DMS 273 (cell line): ENCODE results near the gene TMEM120B.

ENCODE experiments used
- DNase-seq: peaks from one replicate; lab custom pipeline; 2025; ENCODE audit not compliant: unreplicated experiment; lab: John Stamatoyannopoulos, UW

Gene TMEM120B

DNA sequence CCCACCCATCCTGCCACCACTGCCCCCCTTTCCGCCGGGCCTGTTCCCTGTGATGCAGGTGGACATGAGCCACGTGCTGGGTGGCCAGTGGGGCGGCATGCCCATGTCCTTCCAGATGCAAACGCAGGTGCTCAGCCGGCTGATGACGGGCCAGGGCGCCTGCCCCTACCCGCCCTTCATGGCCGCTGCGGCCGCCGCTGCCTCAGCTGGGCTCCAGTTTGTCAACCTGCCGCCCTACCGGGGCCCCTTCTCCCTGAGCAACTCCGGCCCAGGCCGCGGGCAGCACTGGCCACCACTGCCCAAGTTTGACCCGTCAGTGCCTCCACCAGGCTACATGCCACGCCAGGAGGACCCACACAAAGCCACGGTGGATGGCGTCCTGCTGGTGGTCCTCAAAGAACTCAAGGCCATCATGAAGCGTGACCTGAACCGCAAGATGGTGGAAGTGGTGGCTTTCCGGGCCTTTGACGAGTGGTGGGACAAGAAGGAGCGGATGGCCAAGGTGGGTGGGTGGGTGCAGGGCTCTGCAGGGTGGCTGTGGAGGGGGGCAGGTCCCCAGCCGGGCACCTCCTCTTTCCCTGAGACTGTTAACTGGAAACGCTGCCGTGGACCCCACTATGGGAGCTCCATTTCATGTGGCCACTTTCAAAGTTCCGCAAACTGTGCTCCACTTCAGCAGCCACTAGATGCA is 102.0 kb downstream of the TMEM120B start:
- DNase-seq: no peak

DNA sequence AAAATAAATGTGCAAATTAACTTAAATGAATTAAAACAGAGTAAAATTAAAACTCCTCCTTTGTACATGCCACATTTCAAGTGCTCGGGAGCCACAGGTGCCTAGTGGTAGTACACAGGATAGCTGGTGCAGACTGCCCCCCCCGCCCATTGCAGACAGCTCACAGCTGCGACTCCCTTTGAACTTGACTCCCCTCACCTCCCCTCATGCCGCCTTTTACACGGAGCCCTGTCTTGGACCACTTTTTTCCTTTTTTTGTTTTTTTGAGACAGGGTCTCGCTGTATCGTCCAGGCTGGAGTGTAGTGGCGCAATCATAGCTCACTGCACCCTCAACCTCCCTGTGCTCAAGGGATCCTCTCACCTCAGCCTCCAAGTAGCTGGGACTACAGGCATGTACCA is 102.7 kb downstream of the TMEM120B start:
- DNase-seq: no peak

DNA sequence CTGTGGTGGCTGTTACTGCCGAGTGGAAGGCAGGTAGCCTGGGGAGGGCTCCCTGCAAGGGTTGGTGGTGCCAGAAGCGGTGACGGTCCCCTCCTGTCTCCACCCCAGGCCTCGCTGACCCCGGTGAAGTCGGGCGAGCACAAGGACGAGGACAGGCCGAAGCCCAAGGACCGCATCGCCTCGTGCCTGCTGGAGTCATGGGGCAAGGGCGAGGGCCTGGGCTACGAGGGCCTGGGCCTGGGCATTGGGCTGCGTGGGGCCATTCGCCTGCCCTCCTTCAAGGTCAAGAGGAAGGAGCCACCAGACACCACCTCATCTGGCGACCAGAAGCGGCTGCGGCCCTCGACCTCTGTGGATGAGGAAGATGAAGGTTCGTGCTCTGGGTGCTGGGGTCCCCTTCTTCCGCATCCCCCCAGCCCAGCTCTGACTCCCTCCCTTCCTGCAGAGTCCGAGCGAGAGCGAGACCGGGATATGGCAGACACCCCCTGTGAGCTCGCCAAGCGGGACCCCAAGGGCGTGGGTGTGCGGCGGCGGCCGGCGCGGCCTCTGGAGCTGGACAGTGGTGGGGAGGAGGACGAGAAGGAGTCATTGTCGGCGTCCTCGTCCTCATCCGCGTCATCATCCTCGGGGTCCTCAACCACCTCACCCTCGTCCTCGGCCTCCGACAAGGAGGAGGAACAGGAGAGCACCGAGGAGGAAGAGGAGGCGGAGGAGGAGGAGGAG is 104.5 kb downstream of the TMEM120B start:
- DNase-seq: no peak

DNA sequence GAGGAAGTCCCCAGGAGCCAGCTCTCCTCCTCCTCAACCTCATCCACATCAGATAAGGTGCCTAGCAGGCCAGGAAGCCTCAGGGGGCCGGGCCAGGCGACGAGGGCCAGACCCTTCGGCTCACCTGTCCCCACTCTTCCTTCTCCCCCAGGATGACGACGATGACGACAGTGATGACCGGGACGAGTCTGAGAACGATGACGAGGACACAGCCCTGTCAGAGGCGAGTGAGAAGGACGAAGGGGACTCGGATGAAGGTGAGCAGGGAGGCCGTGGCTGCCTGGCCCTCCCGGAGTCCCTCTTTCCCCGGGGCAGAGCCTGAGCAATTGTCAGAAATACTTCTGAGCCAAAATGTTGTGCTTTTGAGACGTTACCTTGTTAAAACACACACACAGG is 105.1 kb downstream of the TMEM120B start:
- DNase-seq: no peak

DNA sequence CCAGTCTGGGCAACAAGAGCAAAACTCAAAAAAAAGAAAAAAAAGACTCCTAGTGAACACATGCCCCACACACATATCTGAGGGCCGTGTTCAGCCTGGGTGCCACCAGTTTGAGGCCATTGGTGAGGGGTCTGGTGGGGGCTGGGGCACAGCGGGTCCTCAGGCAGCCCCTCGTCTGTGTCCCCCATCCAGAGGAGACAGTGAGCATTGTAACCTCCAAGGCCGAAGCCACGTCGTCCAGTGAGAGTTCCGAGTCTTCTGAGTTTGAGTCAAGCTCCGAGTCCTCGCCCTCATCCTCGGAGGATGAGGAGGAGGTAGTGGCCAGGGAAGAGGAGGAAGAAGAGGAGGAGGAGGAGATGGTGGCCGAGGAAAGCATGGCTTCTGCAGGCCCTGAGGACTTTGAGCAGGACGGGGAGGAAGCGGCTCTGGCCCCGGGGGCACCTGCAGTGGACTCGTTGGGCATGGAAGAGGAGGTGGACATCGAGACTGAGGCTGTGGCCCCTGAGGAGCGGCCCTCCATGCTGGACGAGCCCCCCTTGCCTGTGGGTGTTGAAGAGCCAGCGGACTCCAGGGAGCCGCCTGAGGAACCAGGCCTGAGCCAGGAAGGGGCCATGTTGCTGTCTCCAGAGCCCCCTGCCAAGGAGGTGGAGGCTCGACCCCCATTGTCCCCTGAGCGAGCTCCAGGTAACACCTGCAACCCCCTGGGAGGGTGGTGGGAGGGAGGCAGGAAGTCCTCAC is 106.8 kb downstream of the TMEM120B start:
- no peak for DNase-seq

DNA sequence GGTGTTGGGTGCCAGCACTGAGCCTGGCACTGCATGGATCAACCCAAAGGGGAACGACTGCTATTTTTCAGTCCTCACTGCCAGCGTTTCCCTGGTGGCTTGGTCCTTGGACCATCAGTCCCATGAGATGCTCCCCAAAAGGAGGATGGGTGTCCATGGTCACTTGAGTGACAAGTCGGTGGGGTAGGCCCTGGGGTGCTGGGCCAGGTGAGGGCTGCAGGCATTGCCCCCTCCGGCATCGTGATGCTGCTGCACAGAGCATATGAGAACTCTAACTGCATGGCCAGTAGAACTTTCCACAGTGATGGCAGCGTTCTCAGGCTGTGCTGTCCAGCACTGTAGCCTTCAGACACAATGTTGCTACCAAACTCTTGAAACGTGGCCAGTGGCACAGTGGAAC is 107.5 kb downstream of the TMEM120B start:
- no peak for DNase-seq

DNA sequence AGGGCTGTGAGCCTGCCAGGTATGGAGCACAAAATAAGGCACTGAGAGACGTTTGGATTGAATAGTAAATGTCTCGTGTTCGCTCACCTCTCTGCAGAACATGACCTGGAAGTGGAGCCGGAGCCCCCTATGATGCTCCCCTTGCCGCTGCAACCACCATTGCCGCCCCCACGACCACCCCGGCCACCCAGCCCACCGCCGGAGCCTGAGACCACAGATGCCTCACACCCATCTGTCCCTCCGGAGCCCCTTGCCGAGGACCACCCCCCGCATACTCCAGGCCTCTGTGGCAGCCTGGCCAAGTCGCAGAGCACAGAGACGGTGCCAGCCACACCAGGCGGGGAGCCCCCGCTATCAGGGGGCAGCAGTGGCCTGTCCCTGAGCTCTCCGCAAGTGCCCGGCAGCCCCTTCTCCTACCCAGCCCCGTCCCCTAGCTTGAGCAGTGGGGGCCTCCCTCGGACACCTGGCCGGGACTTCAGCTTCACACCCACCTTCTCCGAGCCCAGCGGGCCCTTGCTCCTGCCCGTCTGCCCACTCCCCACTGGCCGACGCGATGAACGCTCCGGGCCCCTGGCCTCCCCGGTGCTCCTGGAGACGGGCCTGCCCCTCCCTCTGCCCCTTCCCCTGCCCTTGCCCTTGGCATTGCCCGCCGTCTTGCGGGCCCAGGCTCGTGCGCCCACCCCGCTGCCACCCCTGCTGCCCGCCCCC is 110.0 kb downstream of the TMEM120B start:
- no peak for DNase-seq

DNA sequence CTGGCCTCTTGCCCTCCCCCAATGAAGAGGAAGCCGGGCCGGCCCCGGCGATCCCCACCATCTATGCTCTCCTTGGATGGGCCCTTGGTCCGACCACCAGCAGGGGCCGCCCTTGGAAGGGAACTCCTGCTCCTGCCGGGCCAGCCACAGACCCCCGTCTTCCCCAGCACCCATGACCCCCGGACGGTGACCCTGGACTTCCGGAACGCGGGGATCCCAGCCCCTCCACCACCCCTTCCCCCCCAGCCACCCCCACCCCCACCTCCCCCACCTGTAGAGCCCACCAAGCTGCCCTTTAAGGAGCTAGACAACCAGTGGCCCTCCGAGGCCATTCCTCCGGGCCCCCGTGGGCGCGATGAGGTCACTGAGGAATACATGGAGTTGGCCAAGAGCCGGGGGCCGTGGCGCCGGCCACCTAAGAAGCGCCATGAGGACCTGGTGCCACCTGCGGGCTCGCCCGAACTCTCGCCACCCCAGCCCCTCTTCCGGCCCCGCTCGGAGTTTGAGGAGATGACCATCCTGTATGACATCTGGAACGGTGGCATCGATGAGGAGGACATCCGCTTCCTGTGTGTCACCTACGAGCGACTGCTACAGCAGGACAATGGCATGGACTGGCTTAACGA is 110.7 kb downstream of the TMEM120B start:
- no peak for DNase-seq

DNA sequence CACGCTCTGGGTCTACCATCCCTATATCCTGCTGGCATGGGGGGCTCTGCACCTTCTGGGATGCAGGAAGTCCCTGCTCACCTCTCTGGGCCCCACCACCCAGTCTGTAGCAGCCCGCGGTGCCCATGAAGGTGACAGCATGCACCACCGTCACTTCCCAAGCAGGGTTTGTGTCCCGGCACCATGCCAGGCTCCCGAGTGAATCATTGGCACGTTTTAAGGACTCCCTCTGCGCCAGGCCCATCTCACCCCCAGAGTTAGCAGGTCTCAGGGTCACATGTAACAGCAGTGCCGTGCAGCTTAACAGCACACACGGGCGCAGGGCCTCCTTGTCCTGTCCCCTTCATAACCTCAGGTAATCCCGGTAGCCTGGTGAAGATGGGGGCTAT is 111.2 kb downstream of the TMEM120B start:
- no peak for DNase-seq

DNA sequence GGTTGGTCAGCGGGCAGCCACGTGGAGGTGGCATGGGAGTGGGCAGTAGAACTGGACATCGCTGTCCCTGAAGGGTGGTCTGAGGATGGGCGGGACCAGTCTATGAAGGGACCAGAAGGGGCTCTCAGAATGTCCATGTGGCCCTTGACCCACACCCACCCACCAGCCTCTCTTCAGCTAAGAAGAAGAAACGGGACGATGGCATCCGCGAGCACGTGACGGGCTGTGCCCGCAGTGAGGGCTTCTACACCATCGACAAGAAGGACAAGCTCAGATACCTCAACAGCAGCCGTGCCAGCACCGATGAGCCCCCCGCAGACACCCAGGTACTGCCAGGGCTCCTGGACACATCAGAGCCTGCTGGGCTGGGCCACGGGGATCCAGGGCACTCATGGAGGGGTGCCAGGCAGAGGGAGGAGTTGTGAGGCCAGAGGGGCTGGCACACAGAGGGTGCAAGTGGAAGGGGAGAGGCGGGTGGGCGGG is 112.5 kb downstream of the TMEM120B start:
- DNase-seq: no peak

DNA sequence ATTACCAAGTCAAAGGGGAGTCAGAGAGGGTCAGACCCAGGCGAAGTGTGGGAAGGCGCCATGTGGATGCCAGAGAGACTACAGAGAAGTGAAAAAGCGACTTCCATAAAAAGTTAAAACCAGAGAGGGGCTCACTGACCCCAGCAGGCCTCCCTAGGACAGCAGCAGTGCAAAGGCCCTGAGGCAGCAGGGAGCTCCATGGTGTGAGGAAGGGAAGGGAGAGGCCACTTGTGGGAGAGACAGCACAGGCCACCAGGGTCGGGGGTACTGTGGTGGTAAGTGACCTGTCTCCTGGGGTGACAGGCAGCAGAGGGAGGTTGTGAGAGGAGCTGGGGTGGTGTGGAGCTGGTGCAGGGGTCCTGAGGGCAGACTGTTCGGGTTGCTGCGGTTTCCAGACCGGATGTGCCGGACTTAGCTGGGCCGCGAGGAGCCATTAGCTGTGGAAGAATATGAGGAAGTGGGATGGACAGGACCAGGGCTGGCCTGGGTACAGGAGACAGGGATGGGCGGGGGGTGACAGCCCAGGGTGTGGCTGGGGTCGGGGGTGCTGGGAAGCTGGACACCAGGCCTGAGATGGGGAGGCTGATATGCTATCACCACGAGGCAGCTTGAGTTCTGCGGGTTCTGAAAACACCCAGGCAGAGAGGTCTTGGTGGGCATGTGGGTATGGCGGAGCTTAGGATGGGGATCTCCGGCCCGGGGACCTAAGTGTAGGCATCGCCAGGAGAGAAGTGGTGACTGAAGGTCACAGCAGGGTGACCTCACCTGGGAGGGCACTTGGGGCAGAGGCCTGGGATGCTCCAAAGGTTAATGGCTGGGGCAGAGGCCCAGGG is 114.0 kb downstream of the TMEM120B start:
- DNase-seq: no peak

DNA sequence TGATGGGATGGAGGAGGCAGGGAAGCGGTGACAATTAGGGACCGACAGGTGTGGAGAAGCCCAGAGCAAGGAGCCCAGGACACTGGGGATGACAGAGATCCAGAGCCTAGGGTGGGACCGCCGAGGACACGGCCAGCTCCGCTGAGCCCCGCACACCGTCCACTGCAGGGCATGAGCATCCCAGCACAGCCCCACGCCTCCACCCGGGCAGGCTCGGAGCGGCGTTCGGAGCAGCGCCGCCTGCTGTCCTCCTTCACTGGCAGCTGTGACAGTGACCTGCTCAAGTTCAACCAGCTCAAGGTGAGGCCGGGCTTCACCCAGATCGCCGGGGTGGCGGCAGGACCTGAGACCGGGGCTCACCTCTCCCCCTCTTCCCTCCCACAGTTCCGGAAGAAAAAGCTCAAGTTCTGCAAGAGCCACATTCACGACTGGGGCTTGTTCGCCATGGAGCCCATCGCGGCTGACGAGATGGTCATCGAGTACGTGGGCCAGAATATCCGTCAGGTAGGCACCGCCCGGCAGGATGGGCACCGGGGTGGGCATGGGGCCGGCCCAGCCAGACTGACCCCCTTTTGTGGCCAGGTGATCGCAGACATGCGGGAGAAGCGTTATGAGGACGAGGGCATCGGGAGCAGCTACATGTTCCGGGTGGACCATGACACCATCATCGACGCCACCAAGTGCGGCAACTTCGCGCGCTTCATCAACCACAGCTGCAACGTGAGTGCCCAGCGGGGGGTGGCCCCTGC is 115.0 kb downstream of the TMEM120B start:
- no peak for DNase-seq

DNA sequence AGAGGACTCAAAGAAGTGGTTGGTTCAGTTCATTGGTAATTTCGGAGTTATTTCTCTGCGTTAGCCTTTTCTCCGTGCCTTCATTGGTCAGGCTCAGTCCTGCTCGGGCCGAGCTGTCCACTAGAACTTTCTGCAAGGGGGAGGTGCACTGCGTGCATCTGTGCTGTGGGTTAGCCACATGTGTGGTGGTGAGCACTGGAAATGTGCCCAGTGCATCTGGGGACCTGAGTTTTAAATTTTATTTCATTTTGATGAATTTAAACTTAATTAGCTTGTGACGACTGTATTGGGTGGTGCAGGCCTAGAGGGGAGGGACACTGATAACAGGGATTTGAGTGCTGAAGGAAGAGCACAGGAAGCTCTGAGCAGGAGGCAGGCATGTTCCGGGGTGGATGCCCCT is 115.8 kb downstream of the TMEM120B start:
- DNase-seq: no peak

DNA sequence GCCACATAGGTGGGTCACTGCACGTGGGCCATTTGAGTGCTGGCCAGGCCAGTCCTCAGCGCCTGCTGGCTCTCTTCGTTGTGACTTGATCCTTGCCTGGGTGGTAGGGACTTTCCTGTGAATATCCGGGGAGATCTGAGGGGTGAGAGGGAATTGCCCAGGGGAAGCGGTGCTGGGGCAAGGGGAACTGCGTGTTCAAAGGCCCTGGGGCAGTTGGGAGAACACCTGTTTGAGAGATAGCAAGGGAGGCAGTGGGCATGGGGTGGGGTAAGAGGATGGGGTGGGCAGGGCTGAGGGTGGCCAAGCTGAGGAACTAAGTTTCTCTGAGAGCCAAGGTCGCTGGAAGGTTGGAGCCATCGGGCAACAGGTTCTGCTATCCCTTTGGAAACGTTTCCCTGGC is 116.3 kb downstream of the TMEM120B start:
- no peak for DNase-seq

DNA sequence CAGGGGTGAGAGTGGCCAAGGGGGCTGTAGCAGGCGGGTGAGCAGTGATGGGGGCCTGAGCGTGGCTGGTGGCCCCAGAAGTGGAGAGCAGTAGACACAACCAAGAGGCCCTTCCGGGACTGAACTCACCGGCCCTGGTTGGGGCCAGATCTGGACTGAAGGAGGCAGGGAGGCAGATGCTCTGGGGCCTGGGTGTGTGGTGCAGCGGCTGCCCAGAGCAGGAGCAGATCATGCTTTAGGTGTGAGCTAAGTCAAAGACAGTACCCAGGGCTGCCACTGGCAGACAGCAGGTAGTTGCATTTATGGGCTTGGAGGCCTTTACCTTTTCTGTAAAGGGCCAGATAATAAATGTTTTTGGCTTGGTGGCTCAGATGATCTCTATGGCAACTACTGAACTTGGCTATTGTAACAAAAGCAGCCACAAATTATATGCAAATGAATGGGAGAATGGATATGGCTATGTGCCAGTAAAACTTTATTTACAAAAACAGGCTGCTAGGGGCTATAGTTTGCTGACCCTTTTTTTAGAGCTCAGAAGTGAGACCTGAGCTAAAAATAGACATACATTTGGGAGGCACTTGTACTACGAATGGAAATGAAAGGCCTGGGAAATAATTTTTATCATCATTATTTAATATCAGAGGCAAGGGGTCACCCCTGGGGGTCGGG is 116.8 kb downstream of the TMEM120B start:
- DNase-seq: no peak

DNA sequence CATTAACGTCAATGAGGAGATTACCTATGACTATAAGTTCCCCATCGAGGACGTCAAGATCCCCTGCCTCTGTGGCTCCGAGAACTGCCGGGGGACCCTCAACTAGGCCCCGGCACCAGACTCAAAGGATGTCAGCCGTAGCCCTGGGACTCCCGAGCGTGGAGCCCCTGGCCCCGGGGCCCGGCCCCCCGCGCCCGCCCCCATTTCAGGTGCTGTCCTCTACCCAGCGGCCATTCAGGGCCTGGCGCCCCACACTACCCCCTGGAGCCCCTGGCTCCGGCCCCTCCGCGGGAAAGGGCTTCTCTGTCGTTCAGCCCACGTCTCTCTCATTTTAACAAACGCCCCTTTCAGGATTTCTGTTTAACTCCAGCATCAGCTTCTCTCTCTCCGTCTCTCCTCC is 117.6 kb downstream of the TMEM120B start:
- DNase-seq: no peak

DNA sequence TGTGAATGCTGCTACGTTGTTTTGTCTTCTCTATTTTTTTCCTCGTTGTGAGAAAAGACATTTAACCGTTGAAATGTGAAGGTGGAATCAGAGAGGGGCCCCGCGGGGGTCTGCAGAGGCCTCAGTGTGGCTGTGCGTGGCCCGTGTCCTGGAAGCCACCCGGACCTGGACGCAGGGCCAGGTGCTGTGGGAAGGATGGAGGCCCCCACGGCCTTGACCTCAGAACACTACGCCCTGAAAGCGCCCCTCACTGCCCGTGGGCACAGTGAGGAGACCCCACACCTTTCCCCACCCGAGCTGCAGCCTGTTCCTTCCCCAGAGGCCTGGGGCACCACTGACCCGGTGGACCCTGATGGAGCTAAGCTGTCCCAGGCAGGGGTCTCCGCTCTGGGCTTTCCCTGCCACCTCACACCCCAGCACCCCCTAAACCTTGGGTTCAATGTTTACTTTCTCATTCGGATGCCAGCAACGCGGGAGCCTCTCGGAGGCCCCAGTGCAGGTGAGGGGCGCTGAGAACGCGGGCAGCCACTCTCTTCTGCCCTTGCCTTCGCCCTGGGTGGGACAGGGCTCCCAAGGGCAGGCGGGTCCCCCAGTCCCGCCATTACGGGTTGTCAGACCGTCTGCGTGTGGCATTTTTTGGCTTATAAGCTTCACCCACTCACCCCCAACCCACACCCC is 118.2 kb downstream of the TMEM120B start:
- DNase-seq: no peak
